GM23338 (cell line): ENCODE results near the gene DEK. TPM values are rescaled to one million over a fixed set of nuclear protein-coding genes. Genes with fewer than 3 reads are reported as not detected.
A peak's percentile ranks its signal among the peaks of the same experiment; 100 is the strongest.
"Not testable (repeated sequence)": the region's sequence is repeated elsewhere in the genome, so short reads cannot be mapped to it uniquely, and the experiment has no call there.

Experiments
- ATAC-seq: fragments of 200-7000 bp; cut with Tn5 transposase; 3 replicates; pipeline ENCODE4 v1.9.1; 2020
- DNase-seq: peaks from one replicate; pipeline ENCODE4 v3.0.0-alpha.2; 2015; ENCODE audit warnings: low spot score
- H2AFZ ChIP-seq: fragments of 200-600 bp; sonication (generic); 2 replicates; pipeline ENCODE4 v1.8.0; 2016; ENCODE audit warnings: antibody characterized with exemption, mild to moderate bottlenecking, moderate library complexity
- H3F3A ChIP-seq: fragments of 200-600 bp; sonication (generic); replicated peaks from 2 replicates; pipeline ENCODE4 v1.8.0; 2017; ENCODE audit warnings: antibody characterized with exemption, mixed run types, low read depth
- H3K27ac ChIP-seq: fragments of 200-600 bp; sonication (generic); 2 replicates; pipeline ENCODE4 v1.6.1; 2016; ENCODE audit warnings: low read depth
- H3K27me3 ChIP-seq: fragments of 200-600 bp; sonication (generic); 2 replicates; pipeline ENCODE4 v1.8.0; 2016; ENCODE audit warnings: mild to moderate bottlenecking, mixed run types, moderate library complexity; ENCODE audit not compliant: insufficient read depth
- H3K36me3 ChIP-seq: fragments of 200-600 bp; sonication (generic); 2 replicates; pipeline ENCODE4 v1.8.0; 2016; ENCODE audit warnings: mild to moderate bottlenecking; ENCODE audit not compliant: insufficient read depth
- H3K4me1 ChIP-seq: fragments of 200-600 bp; sonication (generic); 2 replicates; pipeline ENCODE4 v1.8.0; 2016; ENCODE audit warnings: mild to moderate bottlenecking, moderate library complexity; ENCODE audit not compliant: insufficient read depth
- H3K4me2 ChIP-seq: fragments of 200-600 bp; sonication (generic); 2 replicates; pipeline ENCODE4 v1.7.1; 2017; ENCODE audit warnings: mixed run types
- H3K4me3 ChIP-seq: fragments of 200-600 bp; sonication (generic); 2 replicates; pipeline ENCODE4 v1.6.1; 2016; ENCODE audit warnings: mixed run types
- H3K79me2 ChIP-seq: fragments of 200-600 bp; sonication (generic); replicated peaks from 2 replicates; pipeline ENCODE4 v1.8.0; 2017; ENCODE audit warnings: mild to moderate bottlenecking; ENCODE audit not compliant: insufficient read depth
- H3K9me2 ChIP-seq: fragments of 200-600 bp; sonication (generic); 2 replicates; pipeline ENCODE4 v1.8.0; 2017; ENCODE audit not compliant: insufficient read depth
- H4K20me1 ChIP-seq: fragments of 200-600 bp; sonication (generic); replicated peaks from 2 replicates; pipeline ENCODE4 v1.8.0; 2017; ENCODE audit warnings: mild to moderate bottlenecking; ENCODE audit not compliant: insufficient read depth
- H3K27ac Mint-ChIP-seq: 2 replicates; pipeline ENCODE4 v1.8.0; 2020; ENCODE audit warnings: inconsistent platforms, mild to moderate bottlenecking, moderate library complexity, mixed read lengths
- H3K27me3 Mint-ChIP-seq: 3 replicates; pipeline ENCODE4 v1.8.0; 2022; ENCODE audit warnings: low read depth, mild to moderate bottlenecking, moderate library complexity, mixed read lengths, inconsistent platforms; ENCODE audit not compliant: insufficient read depth, poor library complexity
- H3K36me3 Mint-ChIP-seq: 3 replicates; pipeline ENCODE4 v1.8.0; 2021; ENCODE audit warnings: low read depth, mild to moderate bottlenecking, inconsistent platforms, moderate library complexity, mixed read lengths
- H3K4me1 Mint-ChIP-seq: 3 replicates; pipeline ENCODE4 v1.8.0; 2020; ENCODE audit warnings: mild to moderate bottlenecking, inconsistent platforms, mixed read lengths
- H3K4me3 Mint-ChIP-seq: 3 replicates; pipeline ENCODE4 v1.8.0; 2021; ENCODE audit warnings: moderate library complexity, mild to moderate bottlenecking, inconsistent platforms, mixed read lengths
- H3K9me3 Mint-ChIP-seq: 3 replicates; pipeline ENCODE4 v1.8.0; 2020; ENCODE audit warnings: moderate library complexity, mild to moderate bottlenecking, inconsistent platforms, mixed read lengths
- CREB1 ChIP-seq: fragments of 250-450 bp; sonication (Bioruptor Pico); IDR thresholded peaks from 2 replicates; pipeline ENCODE4 v1.5.0; 2020; ENCODE audit warnings: low read depth, mild to moderate bottlenecking, moderate library complexity
- CTCF ChIP-seq, 2 experiments: fragments of 200-600 bp in 1 of 2; sonication (generic) in 1 of 2; conservative IDR thresholded peaks; 2 replicates each; pipeline versions ENCODE4 v1.5.1 to v1.6.1; 2016 to 2017; ENCODE audit warnings: antibody characterized with exemption in 2 of 2, low read depth in 2 of 2, mild to moderate bottlenecking in 2 of 2, moderate library complexity in 1 of 2
- ETS1 ChIP-seq: IDR thresholded peaks from 2 replicates; pipeline ENCODE4 v1.6.1; 2016; ENCODE audit warnings: antibody characterized with exemption
- EZH2 ChIP-seq: fragments of 200-600 bp; sonication (generic); IDR thresholded peaks from one replicate; pipeline ENCODE4 v1.8.0; 2017; ENCODE audit warnings: antibody characterized with exemption, mild to moderate bottlenecking, low read depth; ENCODE audit not compliant: unreplicated experiment
- EZH2phosphoT487 ChIP-seq: fragments of 200-600 bp; sonication (generic); IDR thresholded peaks from one replicate; pipeline ENCODE4 v1.8.1; 2018; ENCODE audit warnings: antibody characterized with exemption; ENCODE audit not compliant: unreplicated experiment
- JUNB ChIP-seq: IDR thresholded peaks from one replicate; pipeline ENCODE4 v1.6.1; 2016; ENCODE audit warnings: antibody characterized with exemption; ENCODE audit not compliant: unreplicated experiment
- POLR2AphosphoS5 ChIP-seq: IDR thresholded peaks from 2 replicates; pipeline ENCODE4 v1.6.1; 2016; ENCODE audit warnings: antibody characterized with exemption, low read depth
- ZNF114 ChIP-seq: fragments of 250-450 bp; sonication (Bioruptor Pico); IDR thresholded peaks from 2 replicates; pipeline ENCODE4 v1.5.0; 2020; ENCODE audit warnings: mild to moderate bottlenecking, moderate library complexity
- ZNF462 ChIP-seq: fragments of 250-450 bp; sonication (Bioruptor Pico); IDR thresholded peaks from 2 replicates; pipeline ENCODE4 v1.5.0; 2020; ENCODE audit warnings: mild to moderate bottlenecking, moderate library complexity
- polyA plus RNA-seq: library from polyadenylated mRNA; unstranded; fragments of >200 nt; fragmentation: Nextera tagmentation; extraction: Ambion mirVana; gene quantifications from 2 replicates; pipeline ENCODE4 v1.2.1, GENCODE V29; 2016
- total RNA-seq: library from RNA; depleted of rRNA; stranded (reverse); fragments of >200 nt; shearing (Covaris generic); gene quantifications from 2 replicates; pipeline ENCODE4 v1.2.3, GENCODE V29; 2014

DEK gene
- total and polyA plus RNA-seq, 2 experiments from 2014 or later, result 218 to 582 TPM

- peak; percentile 45 for ATAC-seq
- peaks cover 11% of the 10 kb centered on the region for H3K4me1 Mint-ChIP-seq
- DNase-seq, H3K27me3 ChIP-seq, H3K4me3 Mint-ChIP-seq, H4K20me1 ChIP-seq, H2AFZ ChIP-seq, H3K4me3 ChIP-seq, H3K4me1 ChIP-seq, H3K4me2 ChIP-seq, H3K9me2 ChIP-seq, H3F3A ChIP-seq: not testable (repeated sequence)
- peaks cover 81% of the 10 kb centered on the region for H3K36me3 Mint-ChIP-seq
- H3K27ac Mint-ChIP-seq, result peak overlapping the region; percentile 31; the same call in 1 of the 2 replicates
- Histone ChIP-seq H3K27ac (peak overlapping the region; percentile 36; the same call in 1 of the 2 replicates), H3K79me2 (peaks cover 40% of the 10 kb centered on the region), H3K36me3 (peaks cover 64% of the 10 kb centered on the region)
- H3K27me3 Mint-ChIP-seq, result peaks cover 24% of the 10 kb centered on the region
- H3K9me3 Mint-ChIP-seq, result peaks cover 49% of the 10 kb centered on the region
Observed at GRCh38 chr6:18226451-18227105, 37.8 kb downstream of the DEK start.

- Histone ChIP-seq H3K9me2 (no peaks in the 10 kb centered on the region), H3K4me1 (no peaks in the 10 kb centered on the region), H3K4me3 (no peak overlapping the region), H3F3A (no peaks in the 10 kb centered on the region), H3K36me3 (peaks cover 24% of the 10 kb centered on the region; the same call in 1 of the 2 replicates), H3K79me2 (no peaks in the 10 kb centered on the region), H3K4me2 (no peak overlapping the region), H3K27ac (peak overlapping the region; percentile 76), H3K27me3 (no peaks in the 10 kb centered on the region), H2AFZ (no peak overlapping the region), H4K20me1 (peaks cover 4% of the 10 kb centered on the region)
- Mint-ChIP-seq H3K27ac (peak overlapping the region; percentile 53), H3K27me3 (peaks cover 6% of the 10 kb centered on the region), H3K9me3 (no peaks in the 10 kb centered on the region), H3K4me1 (peaks cover 9% of the 10 kb centered on the region), H3K36me3 (peaks cover 50% of the 10 kb centered on the region), H3K4me3 (no peak overlapping the region)
- TF ChIP-seq EZH2phosphoT487, result no peak
- TF ChIP-seq JUNB, result no peak
- no peak for TF ChIP-seq ZNF462 (CRISPR knock-in tag)
- no peak for TF ChIP-seq CREB1 (CRISPR knock-in tag)
- TF ChIP-seq CTCF (conservative IDR thresholded peaks at IDR 0.05; ENCODE audit: low read depth in 2 of 2), result no peak
- no peak for TF ChIP-seq ETS1
- TF ChIP-seq POLR2AphosphoS5, result peak; percentile 42; the same call in 1 of the 2 replicates
- no peak for TF ChIP-seq EZH2
- no peak for TF ChIP-seq ZNF114 (CRISPR knock-in tag)
- ATAC-seq, result peak; percentile 28; the same call in 2 of the 3 replicates
- DNase-seq, result no peak
Observed at GRCh38 chr6:18221288-18221615, 43.1 kb downstream of the DEK start.
